ENCODE results near the gene MLLT10.

GRCh38 chr10:21746118-21746517 is 212.1 kb downstream of the MLLT10 start:
- TF ChIP-seq POLR2A (IDR thresholded peaks at IDR 0.05; ENCODE audit: borderline replicate concordance, extremely low read depth, insufficient read depth, insufficient read length) (no peak), REST (IDR thresholded peaks at IDR 0.05; ENCODE audit: low read depth) (no peak), EGR1 (IDR thresholded peaks at IDR 0.05; ENCODE audit: low read depth) (no peak), CTCF (IDR thresholded peaks at IDR 0.05 in 2 of 3, conservative IDR thresholded peaks at IDR 0.05 in 1 of 3; ENCODE audit: borderline replicate concordance in 1 of 3, insufficient read depth in 1 of 3, low read depth in 2 of 3, low read length in 2 of 3) (no peak)
